ENCODE data around the gene L1CAM.

GRCh38 chrX:153820601-153821000, 65.4 kb downstream of the L1CAM start:
- TF ChIP-seq CTCF (IDR thresholded peaks at IDR 0.05; ENCODE audit: low read depth, low read length): no peak
- TF ChIP-seq EZH2phosphoT487 (IDR thresholded peaks at IDR 0.05; ENCODE audit: low read depth): no peak
